Measurements from ENCODE around the gene LOXL3.

LOXL3 gene

DNA sequence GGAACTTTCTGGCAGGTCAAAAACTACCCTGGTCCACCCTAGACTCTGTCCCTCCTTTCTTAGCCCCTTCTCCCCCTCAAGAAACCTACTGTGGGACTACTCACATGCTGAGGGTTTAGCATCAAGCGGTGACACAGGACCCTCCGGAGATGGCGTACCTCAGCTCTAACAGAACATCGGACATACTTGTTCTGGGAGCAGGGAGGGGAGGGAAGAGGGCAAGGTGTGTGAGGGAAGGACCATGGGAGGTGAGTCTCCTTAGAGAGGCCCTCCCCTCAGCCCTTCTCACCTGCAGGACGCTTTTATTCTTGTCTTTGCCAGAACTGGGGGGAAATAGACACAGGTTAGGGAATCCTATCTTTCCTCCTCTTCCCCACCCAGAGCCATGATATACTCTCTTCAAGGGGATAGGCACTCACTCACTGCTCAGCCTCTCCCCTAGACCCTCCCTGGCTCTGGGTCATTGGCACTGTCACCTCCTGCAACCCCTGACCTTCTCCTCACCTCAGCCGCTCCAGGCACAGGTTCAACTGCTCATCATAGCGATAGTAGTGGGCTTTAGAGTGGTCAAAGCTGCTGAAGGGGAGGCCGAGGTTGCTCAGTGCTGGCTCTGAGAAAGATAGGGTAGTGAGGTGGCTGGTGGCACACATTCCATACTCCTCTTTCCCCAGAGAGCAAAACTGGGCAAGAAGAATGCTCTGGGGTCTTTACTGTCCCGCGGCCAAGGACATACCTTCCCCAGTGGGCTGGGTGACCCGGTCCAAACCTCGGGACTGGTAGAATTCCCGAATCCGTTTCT, 48.1 kb downstream of the LOXL3 start:
- TF ChIP-seq POLR2A (IDR thresholded peaks at IDR 0.05; ENCODE audit: low read depth, low read length) = no peak

DNA sequence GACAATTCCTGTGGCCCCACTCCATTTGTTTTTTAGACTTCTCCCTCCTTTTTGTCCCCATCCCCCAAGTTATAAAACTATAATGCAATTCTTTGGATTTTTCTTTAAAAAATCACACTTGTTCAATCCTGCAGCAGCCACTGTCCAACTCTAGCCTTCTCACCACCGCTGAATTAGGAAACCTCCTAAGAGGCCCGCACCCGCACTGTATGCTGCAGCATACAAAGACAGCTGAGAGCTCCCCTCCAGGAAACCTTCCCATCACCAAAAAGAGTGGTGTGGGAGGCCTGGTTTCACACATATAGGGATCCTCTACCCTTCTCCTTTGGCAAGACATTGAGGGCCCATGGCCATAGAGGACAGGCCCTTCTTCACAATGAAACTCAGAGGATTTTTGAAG, 49.2 kb downstream of the LOXL3 start:
- TF ChIP-seq POLR2A (IDR thresholded peaks at IDR 0.05; ENCODE audit: low read depth, low read length) = no peak
- DNase-seq (ENCODE audit: insufficient read length, low spot score) (no peak), FAIRE-seq (no peak)

More for the DNA sequence above, 48.1 kb downstream of the LOXL3 start:
- no peak for FAIRE-seq
- no peak for DNase-seq (ENCODE audit: insufficient read length, low spot score)

DNA sequence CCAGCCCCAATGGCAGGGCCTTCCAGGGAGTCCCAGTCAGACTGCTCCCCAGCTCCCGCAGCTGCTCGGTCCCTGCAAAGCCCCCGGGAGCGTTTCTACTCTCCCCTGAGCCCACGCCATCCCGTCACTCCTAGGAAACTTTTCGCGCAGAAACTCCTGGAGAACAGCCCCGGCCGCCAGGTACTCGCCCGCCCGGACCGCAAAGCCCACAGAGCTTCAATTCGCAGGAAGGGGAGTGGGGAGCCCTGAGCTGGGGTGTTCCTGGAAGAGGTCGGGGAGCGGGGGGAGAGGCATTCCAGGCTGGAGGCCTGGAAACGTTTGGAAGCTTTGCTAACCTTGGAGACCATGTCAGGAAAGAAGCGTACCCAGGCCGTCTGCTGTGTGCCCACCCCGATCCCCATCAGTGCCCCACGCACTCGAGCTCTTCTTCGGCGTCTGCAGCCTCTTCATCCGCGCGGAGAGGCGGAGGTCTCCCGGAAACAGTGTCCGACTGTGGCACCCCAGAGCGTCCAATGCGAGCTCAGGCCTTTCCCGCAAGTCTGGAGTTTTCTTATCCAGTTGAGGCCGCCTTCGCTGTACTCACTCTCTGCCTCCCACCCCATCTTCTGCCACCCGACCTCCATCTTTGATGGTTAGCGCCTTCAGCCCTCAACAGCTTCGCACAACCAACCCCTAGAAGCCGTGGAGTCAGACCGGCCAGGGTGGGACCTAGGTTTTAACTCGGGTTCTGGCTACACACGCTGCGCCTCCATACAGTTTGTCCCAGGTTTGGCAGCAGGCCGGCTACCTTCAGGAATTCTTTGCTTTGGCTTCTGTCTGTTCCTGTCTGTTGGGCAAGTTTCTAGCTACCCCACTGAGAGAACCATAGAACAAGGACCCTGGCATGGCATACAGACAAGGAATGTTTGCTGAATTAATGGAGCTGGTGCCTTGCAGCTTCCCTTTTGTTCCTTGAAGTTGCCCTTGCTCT, 50.0 kb downstream of the LOXL3 start:
- TF ChIP-seq POLR2A (IDR thresholded peaks at IDR 0.05; ENCODE audit: low read depth, low read length) = no peak
- DNase-seq (ENCODE audit: insufficient read length, low spot score) (no peak), FAIRE-seq (no peak)

DNA sequence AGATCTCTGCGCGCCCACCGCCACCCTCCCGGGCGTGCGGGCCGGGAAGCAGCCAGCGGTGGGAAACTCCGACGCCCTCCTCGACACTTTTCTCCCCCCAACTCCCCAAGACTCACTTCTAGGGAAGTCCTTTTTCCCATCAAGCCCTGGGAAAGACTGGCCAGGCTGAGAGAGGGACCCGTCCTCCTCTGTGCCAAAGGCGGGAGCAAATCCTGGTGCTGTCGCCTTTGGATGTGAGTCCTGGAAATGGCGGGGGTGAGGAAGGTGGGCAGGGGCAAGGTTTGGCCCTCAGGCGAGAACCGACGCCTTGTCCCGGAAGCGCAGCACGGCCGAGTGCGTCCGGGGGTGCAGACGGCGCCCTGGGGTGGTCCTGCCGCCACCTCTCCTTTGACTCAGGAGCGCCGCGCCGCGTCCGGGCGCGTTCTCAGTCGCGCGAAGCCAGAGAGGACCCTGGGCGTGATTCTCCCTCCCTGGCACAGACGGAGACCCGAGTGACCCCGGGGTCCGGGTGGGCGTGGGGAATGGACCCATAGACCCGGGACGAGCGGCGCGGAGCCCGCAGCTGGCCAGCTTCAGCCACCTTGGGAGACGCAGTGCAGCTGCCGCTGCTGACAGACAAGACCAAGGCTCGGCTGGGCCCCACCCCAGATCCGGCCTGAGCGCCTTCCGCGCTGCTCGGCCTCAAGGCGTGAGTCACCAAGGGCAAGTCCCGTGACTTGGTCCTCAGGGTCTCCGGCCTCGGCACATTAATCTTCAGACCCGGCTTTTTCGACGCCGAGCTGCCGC, 50.8 kb downstream of the LOXL3 start:
- peak; percentile 40; the same call in 1 of the 2 replicates for TF ChIP-seq POLR2A (IDR thresholded peaks at IDR 0.05; ENCODE audit: low read depth, low read length)
- FAIRE-seq (no peak), DNase-seq (ENCODE audit: insufficient read length, low spot score) (no peak)

DNA sequence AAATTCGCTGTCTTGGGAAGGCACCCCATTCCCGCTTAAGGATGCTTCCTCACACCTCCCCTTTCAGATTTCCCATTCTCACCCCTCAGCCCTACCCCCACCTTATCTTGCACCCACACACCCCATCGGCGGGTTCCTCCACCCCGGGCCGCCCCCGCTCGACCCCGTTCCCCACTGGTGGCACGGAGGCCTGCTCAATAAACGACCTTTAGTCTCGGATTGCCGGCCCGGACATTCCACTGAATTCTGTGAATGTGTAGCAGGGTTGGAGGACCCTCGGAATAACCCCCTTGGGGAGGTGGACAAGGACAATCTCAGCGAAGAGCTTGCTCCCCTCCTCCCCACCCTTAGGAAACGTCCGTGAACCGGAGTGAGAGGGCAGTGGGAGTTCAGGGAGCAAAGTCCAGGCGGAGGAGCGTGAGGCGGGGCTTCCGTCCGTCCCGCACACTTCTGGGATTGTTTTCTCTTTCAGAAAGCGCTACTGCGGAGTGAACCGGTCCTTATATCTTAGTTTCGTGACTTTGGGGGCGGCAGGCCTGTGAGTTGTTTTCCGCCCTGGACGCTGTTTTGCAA, 51.5 kb downstream of the LOXL3 start:
- FAIRE-seq = no peak
- DNase-seq (ENCODE audit: insufficient read length, low spot score) = no peak
- TF ChIP-seq POLR2A (IDR thresholded peaks at IDR 0.05; ENCODE audit: low read depth, low read length) = no peak

DNA sequence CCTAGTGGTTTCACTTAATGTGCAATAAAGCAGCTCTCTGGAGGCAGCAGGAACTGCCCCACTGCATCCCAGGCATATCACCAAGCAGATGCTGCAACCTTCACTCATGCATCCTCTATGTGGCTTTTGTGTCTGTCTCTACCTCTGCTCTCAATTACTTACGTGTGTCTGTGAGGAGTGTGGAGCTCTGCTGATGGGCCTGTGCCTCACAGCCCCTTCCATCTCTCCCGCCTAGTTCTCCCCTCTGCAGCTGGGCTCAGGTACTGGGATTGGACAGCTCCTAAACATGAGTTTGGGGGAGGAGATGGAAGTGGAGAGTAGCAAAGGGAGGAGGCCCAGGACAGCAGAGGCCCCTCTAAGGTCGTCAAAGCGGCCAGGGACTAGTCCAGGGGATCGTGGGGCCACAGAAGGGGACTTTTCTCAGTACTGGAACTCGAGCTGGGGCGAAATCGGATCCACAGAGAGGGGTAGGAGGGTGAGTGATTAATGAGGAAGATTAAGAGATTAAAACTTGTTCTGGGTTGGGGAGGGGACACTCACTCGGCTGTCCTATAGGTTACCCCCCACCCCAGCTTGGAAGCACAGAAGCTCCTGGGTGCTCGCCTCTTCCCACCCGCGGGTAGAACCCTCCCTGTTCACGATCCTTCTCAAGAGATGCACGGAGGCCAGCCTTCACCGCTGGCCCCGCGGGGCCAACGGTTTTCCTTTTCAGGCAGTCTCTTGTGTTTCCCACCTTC, 52.2 kb downstream of the LOXL3 start:
- FAIRE-seq (no peak), DNase-seq (ENCODE audit: insufficient read length, low spot score) (no peak)
- no peak for TF ChIP-seq POLR2A (IDR thresholded peaks at IDR 0.05; ENCODE audit: low read depth, low read length)

DNA sequence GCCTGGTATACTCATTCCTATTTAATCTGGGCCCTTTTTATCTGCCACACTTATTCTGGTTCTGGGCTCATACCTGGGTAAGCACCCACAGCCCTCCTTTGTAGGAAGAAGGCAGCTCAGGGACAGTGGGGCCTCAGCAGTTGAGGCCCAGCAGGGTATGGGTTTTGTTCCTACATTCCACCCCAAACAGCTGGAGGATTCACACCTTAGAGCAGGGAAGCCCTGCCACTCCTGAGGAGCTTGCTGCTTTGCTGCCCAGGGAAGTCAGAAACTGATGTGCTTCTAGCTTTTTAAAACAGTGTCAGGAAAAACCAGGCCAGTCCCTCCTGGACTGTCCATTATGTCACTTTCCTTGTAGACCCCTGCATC, 53.2 kb downstream of the LOXL3 start:
- DNase-seq (ENCODE audit: insufficient read length, low spot score) = no peak
- FAIRE-seq = no peak
- TF ChIP-seq POLR2A (IDR thresholded peaks at IDR 0.05; ENCODE audit: low read depth, low read length) = no peak

DNA sequence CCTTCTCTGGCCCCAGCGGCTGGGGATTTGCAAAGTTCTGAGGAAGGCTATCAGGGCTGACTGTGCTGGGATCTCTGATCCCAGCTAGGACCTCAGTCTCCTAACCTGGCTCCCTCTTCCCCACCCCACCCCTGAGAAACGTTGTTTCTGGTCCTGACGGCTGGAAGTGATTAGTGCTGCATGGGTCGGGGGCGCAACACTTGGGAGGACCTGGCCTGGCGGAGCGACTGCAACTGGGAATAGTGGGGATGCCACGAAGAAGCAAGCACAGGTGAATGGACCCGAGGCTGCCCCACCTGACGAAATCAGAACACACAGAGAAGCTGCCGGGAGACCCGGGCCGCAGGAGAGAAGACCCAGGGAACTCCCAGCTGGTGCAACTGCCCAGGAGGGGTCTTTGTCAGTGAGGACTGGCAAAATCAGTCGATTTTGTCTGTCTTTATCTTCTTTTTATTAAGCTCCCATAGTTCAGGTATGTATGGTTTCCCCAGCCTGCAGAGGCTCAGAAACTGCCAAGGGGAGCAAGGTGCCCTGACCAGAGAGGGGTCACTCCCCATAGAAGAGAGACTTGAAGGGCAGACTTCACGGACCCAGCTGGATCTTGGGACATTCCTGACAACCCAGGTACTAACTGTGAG, 53.7 kb downstream of the LOXL3 start:
- no peak for TF ChIP-seq POLR2A (IDR thresholded peaks at IDR 0.05; ENCODE audit: low read depth, low read length)
- FAIRE-seq (no peak), DNase-seq (ENCODE audit: insufficient read length, low spot score) (no peak)

DNA sequence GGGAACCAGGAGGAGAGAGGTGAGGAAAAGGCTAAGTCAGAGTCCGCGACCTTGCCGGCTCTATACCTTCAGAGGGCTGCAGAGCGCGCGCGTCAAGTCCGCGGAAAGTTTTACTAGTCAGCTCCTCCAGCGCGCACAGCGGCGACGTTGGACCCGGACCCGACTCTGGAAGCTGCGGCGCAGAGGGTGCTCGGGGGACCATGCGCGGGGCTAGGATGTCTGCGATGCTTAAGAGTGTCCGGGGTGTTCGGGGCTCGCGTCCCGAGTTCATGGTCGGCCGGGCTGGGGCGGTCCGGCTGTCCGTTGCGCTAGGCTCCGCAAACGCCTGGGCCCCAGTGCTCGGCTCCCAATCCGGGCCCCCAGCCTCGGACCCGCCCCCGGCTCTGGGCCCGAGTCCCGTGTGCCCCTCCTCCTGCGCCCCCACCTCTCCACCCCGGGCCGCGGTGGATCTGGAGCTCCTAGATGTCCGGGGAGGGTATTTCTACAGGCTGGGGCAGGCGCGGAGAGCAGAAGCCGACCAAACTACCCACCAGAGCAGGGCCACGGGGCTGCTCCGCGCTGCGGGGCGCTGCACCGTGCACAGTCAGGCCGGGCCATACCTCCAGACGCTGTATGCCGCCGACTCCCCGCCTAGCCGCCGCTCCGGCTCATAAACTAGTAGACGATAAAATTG, 54.3 kb downstream of the LOXL3 start, which contains the start of gene LBX2:
LBX2 (minus strand) TSS at position 337 of the 673 bp plus-strand sequence; CDS start at position 271, 66 bp downstream.
- no peak for FAIRE-seq
- DNase-seq (ENCODE audit: insufficient read length, low spot score) = no peak
- TF ChIP-seq POLR2A (IDR thresholded peaks at IDR 0.05; ENCODE audit: low read depth, low read length) = no peak

DNA sequence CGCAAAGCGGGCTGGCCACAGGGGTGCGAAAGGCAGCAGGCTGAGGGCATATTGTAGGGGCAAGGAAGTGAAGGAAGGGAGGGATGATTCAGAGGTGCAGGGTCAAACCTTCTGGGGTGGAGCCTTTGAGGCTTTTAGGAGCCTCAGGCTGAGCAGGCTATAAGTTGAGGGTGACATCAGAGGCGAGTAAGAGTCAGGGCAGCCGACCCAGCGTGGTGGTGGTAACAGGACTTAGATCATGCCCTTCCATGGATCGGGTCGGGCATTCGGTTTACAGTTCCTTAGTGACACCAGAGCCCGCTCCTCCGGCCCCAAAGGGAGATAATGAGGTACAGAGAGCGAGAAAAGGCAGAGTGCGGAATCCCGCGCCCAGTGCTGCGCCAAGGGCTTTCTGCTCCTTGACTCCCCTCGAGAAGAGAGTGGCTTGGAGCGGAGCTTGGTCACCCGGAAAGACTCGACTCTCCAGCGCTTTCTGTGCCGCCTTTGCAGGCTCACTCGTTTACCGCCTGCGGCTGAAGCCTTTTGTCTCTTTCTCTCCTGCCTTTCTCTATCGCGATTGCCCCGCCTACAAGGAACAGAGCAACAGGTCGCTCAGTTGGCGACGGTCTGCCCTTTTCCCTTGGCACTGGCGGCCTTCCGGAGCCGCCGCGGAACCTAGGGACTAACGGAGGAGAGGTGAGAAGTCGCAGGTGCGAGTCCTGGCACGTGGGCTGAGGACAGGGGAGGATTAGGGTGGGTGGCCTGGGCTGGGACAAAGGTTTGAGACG, 55.1 kb downstream of the LOXL3 start:
- FAIRE-seq (no peak), DNase-seq (ENCODE audit: insufficient read length, low spot score) (peak; percentile 75)

More for the DNA sequence above, 55.1 kb downstream of the LOXL3 start:
- TF ChIP-seq POLR2A (IDR thresholded peaks at IDR 0.05; ENCODE audit: low read depth, low read length) = no peak
